Adrenal gland (tissue), 5 donors: ENCODE data around the gene CHCHD1.

Source experiments
- POLR2A ChIP-seq, 2 donors: fragments of 450-650 bp; IDR thresholded peaks; one replicate each; pipeline ENCODE4 v1.6.1; 2017; ENCODE audit warnings: antibody characterized with exemption in 2 of 2, mild to moderate bottlenecking in 2 of 2, moderate library complexity in 1 of 2
- TF ChIP-seq, protein P1 (sequence below), 6 experiments: fragments of 450-650 bp in 4 of 6; fragments of 200-600 bp in 2 of 6; sonication (generic) in 1 of 6; IDR thresholded peaks; 1 replicate in 5 of 6; 2 replicates in 1 of 6; pipeline versions ENCODE4 v1.5.1 to v1.8.0; 2016 to 2021; ENCODE audit warnings: antibody characterized with exemption in 6 of 6, mild to moderate bottlenecking in 2 of 6, moderate library complexity in 1 of 6
- donor health status: DM: no; HTN: no; CAD: no.

DNA sequence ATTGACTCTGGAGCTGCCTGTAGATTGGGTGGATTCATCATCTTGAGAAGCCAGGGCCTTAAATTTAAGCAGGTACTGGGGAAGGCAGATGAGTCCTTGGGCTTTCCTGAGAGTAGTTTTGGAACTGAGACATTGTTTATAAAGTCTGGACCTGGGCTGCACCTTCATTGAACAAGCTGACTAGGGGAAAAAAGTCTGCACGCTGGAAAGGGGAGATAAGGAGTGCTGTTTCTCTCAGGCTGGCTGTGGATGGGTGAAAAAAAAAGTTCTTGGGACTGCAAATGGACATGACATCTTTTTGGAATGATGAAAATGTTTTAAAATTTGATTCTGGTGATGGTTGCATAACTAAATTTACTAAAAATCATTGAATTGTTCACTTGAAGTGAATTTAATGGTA lies 25.7 kb upstream of the CHCHD1 start:
- TF ChIP-seq, protein P1, sequence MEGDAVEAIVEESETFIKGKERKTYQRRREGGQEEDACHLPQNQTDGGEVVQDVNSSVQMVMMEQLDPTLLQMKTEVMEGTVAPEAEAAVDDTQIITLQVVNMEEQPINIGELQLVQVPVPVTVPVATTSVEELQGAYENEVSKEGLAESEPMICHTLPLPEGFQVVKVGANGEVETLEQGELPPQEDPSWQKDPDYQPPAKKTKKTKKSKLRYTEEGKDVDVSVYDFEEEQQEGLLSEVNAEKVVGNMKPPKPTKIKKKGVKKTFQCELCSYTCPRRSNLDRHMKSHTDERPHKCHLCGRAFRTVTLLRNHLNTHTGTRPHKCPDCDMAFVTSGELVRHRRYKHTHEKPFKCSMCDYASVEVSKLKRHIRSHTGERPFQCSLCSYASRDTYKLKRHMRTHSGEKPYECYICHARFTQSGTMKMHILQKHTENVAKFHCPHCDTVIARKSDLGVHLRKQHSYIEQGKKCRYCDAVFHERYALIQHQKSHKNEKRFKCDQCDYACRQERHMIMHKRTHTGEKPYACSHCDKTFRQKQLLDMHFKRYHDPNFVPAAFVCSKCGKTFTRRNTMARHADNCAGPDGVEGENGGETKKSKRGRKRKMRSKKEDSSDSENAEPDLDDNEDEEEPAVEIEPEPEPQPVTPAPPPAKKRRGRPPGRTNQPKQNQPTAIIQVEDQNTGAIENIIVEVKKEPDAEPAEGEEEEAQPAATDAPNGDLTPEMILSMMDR (IDR thresholded peaks at IDR 0.05) = no peak
- no peak for TF ChIP-seq POLR2A (IDR thresholded peaks at IDR 0.05)
